Colonic mucosa (tissue), 4 donors: ENCODE measurements around the gene ING3. TPM values are rescaled to one million over a fixed set of nuclear protein-coding genes. Genes with fewer than 3 reads are reported as not detected.

Source experiments
- DNase-seq: peaks from one replicate; pipeline ENCODE4 v3.0.0-alpha.2; 2020
- H3K27ac ChIP-seq: fragments of 200-600 bp; one replicate; pipeline ENCODE4 v1.8.0; 2021
- H3K27me3 ChIP-seq: fragments of 200-600 bp; one replicate; pipeline ENCODE4 v1.8.0; 2021
- H3K36me3 ChIP-seq: fragments of 200-600 bp; one replicate; pipeline ENCODE4 v1.8.0; 2021
- H3K4me1 ChIP-seq: fragments of 200-600 bp; one replicate; pipeline ENCODE4 v1.8.0; 2021; ENCODE audit warnings: mild to moderate bottlenecking
- H3K4me3 ChIP-seq: fragments of 200-600 bp; one replicate; pipeline ENCODE4 v1.8.0; 2021
- H3K9ac ChIP-seq, 2 donors: one replicate each; pipeline ENCODE4 v1.7.0; 2013; ENCODE audit warnings: control low read depth in 2 of 2, low read depth in 2 of 2, low read length in 2 of 2
- H3K9me3 ChIP-seq: fragments of 200-600 bp; one replicate; pipeline ENCODE4 v1.8.0; 2021
- CTCF ChIP-seq: fragments of 200-600 bp; IDR thresholded peaks from one replicate; pipeline ENCODE4 v1.8.0; 2022; ENCODE audit warnings: antibody characterized with exemption, mild to moderate bottlenecking
- intact Hi-C: fragments of 100-400 bp; cut with DNase I; formaldehyde crosslinking; loops from one replicate; pipeline ENCODE4 v1.14.1; 2022
- total RNA-seq, 2 donors: library from RNA; stranded (reverse); fragmentation: NEBNext Ultra II Directional in 1 of 2; extraction: Animal tissue kit (Norgen Biotek cat#: 25700) in 1 of 2; gene quantifications; one replicate each; pipeline ENCODE4 v1.2.1, GENCODE V29; 2021
- donor health status: healthy.
- donor health status: DM: no; HTN: no; CAD: no.
- donor health status: DM: no; HTN: no; CAD: no.

Gene ING3
- total RNA-seq, 2 donors from 2014 or later = 12.7 to 13.6 TPM

- intact Hi-C loops = no loop called here
- H3K27ac ChIP-seq = no peak overlapping the region
These were observed 41.8 kb downstream of the ING3 start for GRCh38 chr7:120992272-120992964.

GRCh38 chr7:120992965-120993494, 42.5 kb downstream of the ING3 start:
- H3K27me3 ChIP-seq = no peaks in the 10 kb centered on the region
- DNase-seq = no peak
- no peak for TF ChIP-seq CTCF
- no peaks in the 10 kb centered on the region for H3K36me3 ChIP-seq
- intact Hi-C loops = no loop called here
- no peak overlapping the region for H3K4me3 ChIP-seq
- peaks cover under 1% of the 10 kb centered on the region for H3K4me1 ChIP-seq
- no peak overlapping the region for H3K27ac ChIP-seq
- no peaks in the 10 kb centered on the region for H3K9me3 ChIP-seq
- no peak overlapping the region for H3K9ac ChIP-seq

More at GRCh38 chr7:120992272-120992964, 41.8 kb downstream of the ING3 start:
- Histone ChIP-seq H3K4me1 (peaks cover 5% of the 10 kb centered on the region), H3K27me3 (no peaks in the 10 kb centered on the region), H3K9ac (no peak overlapping the region), H3K9me3 (no peaks in the 10 kb centered on the region), H3K4me3 (no peak overlapping the region), H3K36me3 (no peaks in the 10 kb centered on the region)
- DNase-seq = no peak
- TF ChIP-seq CTCF = no peak

GRCh38 chr7:120993553-120994191, 43.1 kb downstream of the ING3 start:
- Histone ChIP-seq H3K9ac (no peak overlapping the region), H3K27ac (no peak overlapping the region), H3K9me3 (no peaks in the 10 kb centered on the region), H3K4me1 (no peaks in the 10 kb centered on the region), H3K27me3 (no peaks in the 10 kb centered on the region), H3K4me3 (no peak overlapping the region), H3K36me3 (no peaks in the 10 kb centered on the region)
- intact Hi-C loops = no loop called here
- DNase-seq = no peak
- no peak for TF ChIP-seq CTCF

- H3K27ac ChIP-seq = no peak overlapping the region
- H3K4me1 ChIP-seq = no peaks in the 10 kb centered on the region
- H3K36me3 ChIP-seq = no peaks in the 10 kb centered on the region
- no peak for DNase-seq
- no peaks in the 10 kb centered on the region for H3K27me3 ChIP-seq
- no peak for TF ChIP-seq CTCF
- no peak overlapping the region for H3K9ac ChIP-seq
- H3K9me3 ChIP-seq = no peaks in the 10 kb centered on the region
- intact Hi-C loops = no loop called here
- no peak overlapping the region for H3K4me3 ChIP-seq
These were observed 44.2 kb downstream of the ING3 start for GRCh38 chr7:120994512-120995410.

GRCh38 chr7:120995654-120996053, 45.1 kb downstream of the ING3 start:
- DNase-seq = no peak
- no peak for TF ChIP-seq CTCF
- no peaks in the 10 kb centered on the region for H3K36me3 ChIP-seq
- H3K27me3 ChIP-seq = no peaks in the 10 kb centered on the region
- no peaks in the 10 kb centered on the region for H3K9me3 ChIP-seq
- no peak overlapping the region for H3K9ac ChIP-seq
- no peaks in the 10 kb centered on the region for H3K4me1 ChIP-seq
- no peak overlapping the region for H3K27ac ChIP-seq
- intact Hi-C loops = no loop called here
- H3K4me3 ChIP-seq = no peak overlapping the region
